HepG2 (cell line): Measurements from ENCODE around the gene ITGB3. TPM values are rescaled to one million over a fixed set of nuclear protein-coding genes. Genes with fewer than 3 reads are reported as not detected.
A peak's percentile ranks its signal among the peaks of the same experiment; 100 is the strongest.

Experiments
- AKAP8 ChIP-seq: sonication (generic); formaldehyde crosslinking; IDR thresholded peaks from 2 replicates; pipeline ENCODE4 v1.5.1; 2020; ENCODE audit warnings: mild to moderate bottlenecking, missing genetic modification reagents
- KDM5B ChIP-seq: sonication (generic); formaldehyde crosslinking; IDR thresholded peaks from 2 replicates; pipeline ENCODE4 v1.4.0; 2020; ENCODE audit warnings: missing genetic modification reagents, mild to moderate bottlenecking, borderline replicate concordance
- MBNL3 ChIP-seq: fragments of 250-450 bp; sonication (Bioruptor Pico); conservative IDR thresholded peaks from 2 replicates; pipeline ENCODE4 v1.8.0; 2022; ENCODE audit warnings: mild to moderate bottlenecking, inconsistent platforms
- MED8 ChIP-seq: sonication (generic); formaldehyde crosslinking; IDR thresholded peaks from 2 replicates; pipeline ENCODE4 v1.8.1; 2023; ENCODE audit warnings: mild to moderate bottlenecking, missing genetic modification reagents; ENCODE audit not compliant: insufficient replicate concordance
- MEF2D ChIP-seq: sonication (generic); formaldehyde crosslinking; IDR thresholded peaks from 2 replicates; pipeline ENCODE4 v1.5.1; 2020; ENCODE audit warnings: mild to moderate bottlenecking, missing genetic modification reagents
- MTF2 ChIP-seq: sonication (generic); formaldehyde crosslinking; IDR thresholded peaks from 2 replicates; pipeline ENCODE4 v1.5.0; 2020; ENCODE audit warnings: missing genetic modification reagents, borderline replicate concordance
- ONECUT2 ChIP-seq: sonication (generic); formaldehyde crosslinking; IDR thresholded peaks from 2 replicates; pipeline ENCODE4 v1.4.0; 2020; ENCODE audit warnings: missing genetic modification reagents
- PTBP1 ChIP-seq: fragments of 200-400 bp; formaldehyde crosslinking; IDR thresholded peaks from 2 replicates; pipeline ENCODE4 v1.6.1; 2018; ENCODE audit warnings: low read length, low read depth; ENCODE audit not compliant: poor library complexity, severe bottlenecking
- RAD21 ChIP-seq: fragments of 450-650 bp; formaldehyde crosslinking; IDR thresholded peaks from 2 replicates; pipeline ENCODE4 v1.5.0; 2020; ENCODE audit warnings: mild to moderate bottlenecking
- RFX3 ChIP-seq: IDR thresholded peaks from 2 replicates; pipeline ENCODE4 v1.6.1; 2016; ENCODE audit warnings: missing biosample characterization, missing genetic modification reagents
- SP2 ChIP-seq: sonication (generic); formaldehyde crosslinking; IDR thresholded peaks from 2 replicates; pipeline ENCODE4 v1.5.1; 2020; ENCODE audit warnings: mild to moderate bottlenecking, missing genetic modification reagents
- STAG1 ChIP-seq: sonication (generic); formaldehyde crosslinking; IDR thresholded peaks from 2 replicates; pipeline ENCODE4 v1.4.0; 2020; ENCODE audit warnings: missing genetic modification reagents
- ZBTB38 ChIP-seq: sonication (generic); formaldehyde crosslinking; IDR thresholded peaks from 2 replicates; pipeline ENCODE4 v1.5.1; 2020; ENCODE audit warnings: mild to moderate bottlenecking, missing genetic modification reagents
- ZNF337 ChIP-seq: sonication (generic); formaldehyde crosslinking; IDR thresholded peaks from 2 replicates; pipeline ENCODE4 v1.5.1; 2020; ENCODE audit warnings: missing genetic modification reagents, low read depth, mild to moderate bottlenecking, borderline replicate concordance
- ZNF703 ChIP-seq: sonication (generic); formaldehyde crosslinking; IDR thresholded peaks from 2 replicates; pipeline ENCODE4 v1.5.1; 2020; ENCODE audit warnings: missing genetic modification reagents, mild to moderate bottlenecking, moderate library complexity, borderline replicate concordance
- ZSCAN21 ChIP-seq: sonication (generic); formaldehyde crosslinking; IDR thresholded peaks from 2 replicates; pipeline ENCODE4 v1.8.0; 2022; ENCODE audit warnings: mild to moderate bottlenecking, missing genetic modification reagents, moderate library complexity, borderline replicate concordance
- polyA plus RNA-seq, 8 experiments: library from polyadenylated mRNA; depleted of rRNA in 3 of 8; stranded (reverse) in 7 of 8; unstranded in 1 of 8; fragments of >200 nt; fragmentation: Illumina TruSeq in 4 of 8; extraction: Trizol in 4 of 8; gene quantifications; 2 replicates each; pipeline versions ENCODE4 v1.2.1 to v1.2.3, GENCODE V29; 2011 to 2016; ENCODE audit warnings: low read depth in 4 of 8, missing spikeins in 1 of 8, mixed read lengths in 1 of 8; ENCODE audit not compliant: insufficient read depth in 1 of 8
- total RNA-seq, 5 experiments: library from RNA; depleted of rRNA; stranded (reverse); fragments of >200 nt; fragmentation: Illumina TruSeq; extraction: Trizol; gene quantifications; 2 replicates each; pipeline ENCODE4 v1.2.3, GENCODE V29; 2016; ENCODE audit warnings: low read depth in 1 of 5
- TF ChIP-seq, protein P1 (sequence below): sonication (generic); formaldehyde crosslinking; IDR thresholded peaks from 2 replicates; pipeline ENCODE4 v1.8.1; 2022; ENCODE audit warnings: low read depth, mild to moderate bottlenecking, missing genetic modification reagents
- TF ChIP-seq, protein P2 (sequence below): sonication (generic); formaldehyde crosslinking; IDR thresholded peaks from 2 replicates; pipeline ENCODE4 v1.5.1; 2020; ENCODE audit warnings: mild to moderate bottlenecking, missing genetic modification reagents
- TF ChIP-seq, protein P3 (sequence below): sonication (generic); formaldehyde crosslinking; IDR thresholded peaks from 2 replicates; pipeline ENCODE4 v1.5.1; 2020; ENCODE audit warnings: missing genetic modification reagents, mild to moderate bottlenecking, borderline replicate concordance

Gene ITGB3
- total and polyA plus RNA-seq, 2 of the 13 experiments (the other 11 are each of a cell fraction or from before 2014, with no cell fraction given): 0.09 to 0.31 TPM

DNA sequence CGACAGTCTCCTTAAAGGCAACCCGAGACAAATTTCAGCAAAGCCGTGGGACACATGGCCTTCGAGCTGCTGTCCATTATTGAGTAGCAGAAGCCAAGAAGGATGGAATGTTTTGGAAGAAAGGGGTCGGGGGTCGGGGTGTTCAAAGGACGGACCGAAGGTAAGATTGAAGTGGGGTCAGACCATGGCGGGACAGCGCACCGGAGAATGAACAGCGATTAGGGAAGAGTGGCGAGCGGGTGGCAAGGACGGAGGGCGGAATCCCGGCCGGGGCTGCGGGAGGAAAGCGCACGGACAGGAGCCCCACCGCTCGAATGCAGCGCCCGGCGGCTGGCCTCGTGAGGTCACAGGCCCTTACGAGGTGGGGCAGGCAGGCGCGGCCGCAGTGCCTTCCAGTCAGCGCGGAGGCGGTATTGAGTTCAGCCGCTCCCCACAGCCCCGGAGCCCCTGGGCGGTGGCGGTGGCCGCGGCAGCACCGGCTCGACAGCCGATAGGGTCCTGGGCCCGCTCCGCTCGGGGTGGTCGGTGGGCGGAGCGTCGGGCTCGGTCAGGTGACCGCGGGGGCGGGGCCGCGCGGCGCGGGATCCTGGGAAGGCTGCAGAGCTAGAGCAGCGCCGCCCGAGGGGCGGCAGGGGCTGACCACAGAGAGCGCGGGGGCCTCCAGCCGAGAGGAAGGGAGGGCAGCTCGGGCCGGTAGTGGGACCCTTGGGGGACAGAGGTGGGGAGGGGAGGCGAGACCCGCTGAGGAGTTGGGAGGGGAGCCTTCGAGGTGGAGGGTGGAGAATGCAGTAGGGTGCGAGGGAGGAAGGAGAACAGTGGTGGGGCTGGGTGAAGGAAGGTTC lies 70.0 kb downstream of the ITGB3 start, which contains the start of gene EFCAB13 (continued):
- TF ChIP-seq, protein P1, sequence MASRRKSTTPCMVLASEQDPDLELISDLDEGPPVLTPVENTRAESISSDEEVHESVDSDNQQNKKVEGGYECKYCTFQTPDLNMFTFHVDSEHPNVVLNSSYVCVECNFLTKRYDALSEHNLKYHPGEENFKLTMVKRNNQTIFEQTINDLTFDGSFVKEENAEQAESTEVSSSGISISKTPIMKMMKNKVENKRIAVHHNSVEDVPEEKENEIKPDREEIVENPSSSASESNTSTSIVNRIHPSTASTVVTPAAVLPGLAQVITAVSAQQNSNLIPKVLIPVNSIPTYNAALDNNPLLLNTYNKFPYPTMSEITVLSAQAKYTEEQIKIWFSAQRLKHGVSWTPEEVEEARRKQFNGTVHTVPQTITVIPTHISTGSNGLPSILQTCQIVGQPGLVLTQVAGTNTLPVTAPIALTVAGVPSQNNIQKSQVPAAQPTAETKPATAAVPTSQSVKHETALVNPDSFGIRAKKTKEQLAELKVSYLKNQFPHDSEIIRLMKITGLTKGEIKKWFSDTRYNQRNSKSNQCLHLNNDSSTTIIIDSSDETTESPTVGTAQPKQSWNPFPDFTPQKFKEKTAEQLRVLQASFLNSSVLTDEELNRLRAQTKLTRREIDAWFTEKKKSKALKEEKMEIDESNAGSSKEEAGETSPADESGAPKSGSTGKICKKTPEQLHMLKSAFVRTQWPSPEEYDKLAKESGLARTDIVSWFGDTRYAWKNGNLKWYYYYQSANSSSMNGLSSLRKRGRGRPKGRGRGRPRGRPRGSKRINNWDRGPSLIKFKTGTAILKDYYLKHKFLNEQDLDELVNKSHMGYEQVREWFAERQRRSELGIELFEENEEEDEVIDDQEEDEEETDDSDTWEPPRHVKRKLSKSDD (CRISPR knock-in tag): peak; percentile 95
- TF ChIP-seq MEF2D (CRISPR knock-in tag) (peak; percentile 80), ZNF337 (peak; percentile 35; the same call in 1 of the 2 replicates), KDM5B (CRISPR knock-in tag) (peak; percentile 99), STAG1 (CRISPR knock-in tag) (peak; percentile 18; the same call in 1 of the 2 replicates), ZNF703 (peak; percentile 97; the same call in 1 of the 2 replicates), AKAP8 (peak; percentile 89), MTF2 (peak; percentile 97), MBNL3 (CRISPR knock-in tag) (no peak), SP2 (CRISPR knock-in tag) (peak; percentile 48; the same call in 1 of the 2 replicates), ZSCAN21 (CRISPR knock-in tag) (peak; percentile 95), MED8 (CRISPR knock-in tag) (peak; percentile 54), RAD21 (CRISPR knock-in tag) (peak; percentile 58), ONECUT2 (CRISPR knock-in tag) (no peak), PTBP1 (no peak), ZBTB38 (peak; percentile 70; the same call in 1 of the 2 replicates), RFX3 (CRISPR knock-in tag) (no peak)
- TF ChIP-seq, protein P2, sequence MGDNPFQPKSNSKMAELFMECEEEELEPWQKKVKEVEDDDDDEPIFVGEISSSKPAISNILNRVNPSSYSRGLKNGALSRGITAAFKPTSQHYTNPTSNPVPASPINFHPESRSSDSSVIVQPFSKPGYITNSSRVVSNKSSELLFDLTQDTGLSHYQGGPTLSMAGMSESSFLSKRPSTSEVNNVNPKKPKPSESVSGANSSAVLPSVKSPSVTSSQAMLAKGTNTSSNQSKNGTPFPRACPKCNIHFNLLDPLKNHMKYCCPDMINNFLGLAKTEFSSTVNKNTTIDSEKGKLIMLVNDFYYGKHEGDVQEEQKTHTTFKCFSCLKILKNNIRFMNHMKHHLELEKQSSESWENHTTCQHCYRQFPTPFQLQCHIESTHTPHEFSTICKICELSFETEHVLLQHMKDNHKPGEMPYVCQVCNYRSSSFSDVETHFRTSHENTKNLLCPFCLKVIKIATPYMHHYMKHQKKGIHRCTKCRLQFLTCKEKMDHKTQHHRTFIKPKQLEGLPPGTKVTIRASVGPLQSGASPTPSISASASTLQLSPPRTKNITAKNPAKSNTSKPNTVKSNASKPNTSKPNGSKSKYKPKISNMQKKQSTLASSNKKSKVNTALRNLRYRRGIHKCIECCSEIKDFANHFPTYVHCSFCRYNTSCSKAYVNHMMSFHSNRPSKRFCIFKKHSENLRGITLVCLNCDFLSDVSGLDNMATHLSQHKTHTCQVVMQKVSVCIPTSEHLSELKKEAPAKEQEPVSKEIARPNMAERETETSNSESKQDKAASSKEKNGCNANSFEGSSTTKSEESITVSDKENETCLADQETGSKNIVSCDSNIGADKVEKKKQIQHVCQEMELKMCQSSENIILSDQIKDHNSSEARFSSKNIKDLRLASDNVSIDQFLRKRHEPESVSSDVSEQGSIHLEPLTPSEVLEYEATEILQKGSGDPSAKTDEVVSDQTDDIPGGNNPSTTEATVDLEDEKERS (CRISPR knock-in tag): peak; percentile 90
- TF ChIP-seq, protein P3, sequence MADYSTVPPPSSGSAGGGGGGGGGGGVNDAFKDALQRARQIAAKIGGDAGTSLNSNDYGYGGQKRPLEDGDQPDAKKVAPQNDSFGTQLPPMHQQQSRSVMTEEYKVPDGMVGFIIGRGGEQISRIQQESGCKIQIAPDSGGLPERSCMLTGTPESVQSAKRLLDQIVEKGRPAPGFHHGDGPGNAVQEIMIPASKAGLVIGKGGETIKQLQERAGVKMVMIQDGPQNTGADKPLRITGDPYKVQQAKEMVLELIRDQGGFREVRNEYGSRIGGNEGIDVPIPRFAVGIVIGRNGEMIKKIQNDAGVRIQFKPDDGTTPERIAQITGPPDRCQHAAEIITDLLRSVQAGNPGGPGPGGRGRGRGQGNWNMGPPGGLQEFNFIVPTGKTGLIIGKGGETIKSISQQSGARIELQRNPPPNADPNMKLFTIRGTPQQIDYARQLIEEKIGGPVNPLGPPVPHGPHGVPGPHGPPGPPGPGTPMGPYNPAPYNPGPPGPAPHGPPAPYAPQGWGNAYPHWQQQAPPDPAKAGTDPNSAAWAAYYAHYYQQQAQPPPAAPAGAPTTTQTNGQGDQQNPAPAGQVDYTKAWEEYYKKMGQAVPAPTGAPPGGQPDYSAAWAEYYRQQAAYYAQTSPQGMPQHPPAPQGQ (CRISPR knock-in tag): 0 out of 2 replicates have a peak, but pooled peaks have one; percentile 29
